ENCODE data around the gene GALNT2. TPM values are rescaled to one million over a fixed set of nuclear protein-coding genes. Genes with fewer than 3 reads are reported as not detected.

Gene GALNT2
- polyA plus RNA-seq, 4 donors, result 10.8 to 43.9 (median 23.3) TPM

- DNase-seq (no peak), FAIRE-seq (no peak)
- H3K36me3 ChIP-seq (ENCODE audit: control insufficient read depth in 3 of 3, insufficient read depth in 2 of 3, low read depth in 1 of 3, low read length in 3 of 3), result peaks cover 0 to 5% (median 0%) of the 10 kb centered on the region in 3 donors
- no peaks in the 10 kb centered on the region for H3K9me3 ChIP-seq (ENCODE audit: control insufficient read depth in 2 of 2, insufficient read depth in 1 of 2, low read depth in 1 of 2, low read length in 1 of 2)
- WGBS, 3 donors, result 73 to 85% (median 82%) methylated on average over 7 of the region's 7 CpGs
- no peak overlapping the region for H3K4me3 ChIP-seq (ENCODE audit: low read depth in 1 of 3, low read length in 3 of 3)
- peaks cover 1 to 15% (median 7%) of the 10 kb centered on the region in 3 donors for H3K4me1 ChIP-seq (ENCODE audit: control insufficient read depth in 3 of 3, insufficient read depth in 2 of 3, low read depth in 1 of 3, low read length in 2 of 3)
- H3K27ac ChIP-seq (ENCODE audit: low read depth in 1 of 3, low read length in 2 of 3), result no peak overlapping the region
- no peaks in the 10 kb centered on the region for H3K27me3 ChIP-seq (ENCODE audit: control insufficient read depth in 3 of 3, insufficient read depth in 3 of 3, low read length in 3 of 3)
Measured at GRCh38 chr1:230071316-230071715, 4.3 kb downstream of the GALNT2 start.

- H3K9me3 ChIP-seq (ENCODE audit: control insufficient read depth in 2 of 2, insufficient read depth in 1 of 2, low read depth in 1 of 2, low read length in 1 of 2), result no peaks in the 10 kb centered on the region
- FAIRE-seq (no peak), DNase-seq (no peak)
- H3K27me3 ChIP-seq (ENCODE audit: control insufficient read depth in 3 of 3, insufficient read depth in 3 of 3, low read length in 3 of 3), result no peaks in the 10 kb centered on the region
- H3K36me3 ChIP-seq (ENCODE audit: control insufficient read depth in 3 of 3, insufficient read depth in 2 of 3, low read depth in 1 of 3, low read length in 3 of 3), result peaks cover 0 to 6% (median 0%) of the 10 kb centered on the region in 3 donors
- no peak overlapping the region for H3K27ac ChIP-seq (ENCODE audit: low read depth in 1 of 3, low read length in 2 of 3)
- H3K4me3 ChIP-seq (ENCODE audit: low read depth in 1 of 3, low read length in 3 of 3), result no peak overlapping the region
- peaks cover 1 to 15% (median 7%) of the 10 kb centered on the region in 3 donors for H3K4me1 ChIP-seq (ENCODE audit: control insufficient read depth in 3 of 3, insufficient read depth in 2 of 3, low read depth in 1 of 3, low read length in 2 of 3)
- 6 to 65% (median 50%) methylated on average over 6 of the region's 6 CpGs for WGBS, 3 donors
Measured at GRCh38 chr1:230072296-230072695, 5.3 kb downstream of the GALNT2 start.

- Histone ChIP-seq H3K4me1 (ENCODE audit: control insufficient read depth in 3 of 3, insufficient read depth in 2 of 3, low read depth in 1 of 3, low read length in 2 of 3) (peaks cover 1 to 15% (median 7%) of the 10 kb centered on the region in 3 donors), H3K27ac (ENCODE audit: low read depth in 1 of 3, low read length in 2 of 3) (no peak overlapping the region)
- WGBS, 3 donors, result 94 to 100% (median 96%) methylated on average over 1 of the region's 1 CpG
Measured at GRCh38 chr1:230072866-230073265, 5.8 kb downstream of the GALNT2 start.

GRCh38 chr1:230073371-230074035, 6.5 kb downstream of the GALNT2 start:
- DNase-seq (no peak), FAIRE-seq (no peak)
- peaks cover 1 to 15% (median 6%) of the 10 kb centered on the region in 3 donors for H3K4me1 ChIP-seq (ENCODE audit: control insufficient read depth in 3 of 3, insufficient read depth in 2 of 3, low read depth in 1 of 3, low read length in 2 of 3)

More at GRCh38 chr1:230072866-230073265, 5.8 kb downstream of the GALNT2 start:
- Histone ChIP-seq H3K27me3 (ENCODE audit: control insufficient read depth in 3 of 3, insufficient read depth in 3 of 3, low read length in 3 of 3) (no peaks in the 10 kb centered on the region), H3K4me3 (ENCODE audit: low read depth in 1 of 3, low read length in 3 of 3) (no peak overlapping the region), H3K36me3 (ENCODE audit: control insufficient read depth in 3 of 3, insufficient read depth in 2 of 3, low read depth in 1 of 3, low read length in 3 of 3) (peaks cover 0 to 6% (median 0%) of the 10 kb centered on the region in 3 donors), H3K9me3 (ENCODE audit: control insufficient read depth in 2 of 2, insufficient read depth in 1 of 2, low read depth in 1 of 2, low read length in 1 of 2) (no peaks in the 10 kb centered on the region)
- FAIRE-seq (no peak), DNase-seq (no peak)

GRCh38 chr1:230074270-230074669, 7.2 kb downstream of the GALNT2 start:
- Histone ChIP-seq H3K9me3 (ENCODE audit: control insufficient read depth in 2 of 2, insufficient read depth in 1 of 2, low read depth in 1 of 2, low read length in 1 of 2) (no peaks in the 10 kb centered on the region), H3K27me3 (ENCODE audit: control insufficient read depth in 3 of 3, insufficient read depth in 3 of 3, low read length in 3 of 3) (no peaks in the 10 kb centered on the region), H3K4me1 (ENCODE audit: control insufficient read depth in 3 of 3, insufficient read depth in 2 of 3, low read depth in 1 of 3, low read length in 2 of 3) (peaks cover 0 to 10% (median 1%) of the 10 kb centered on the region in 3 donors), H3K27ac (ENCODE audit: low read depth in 1 of 3, low read length in 2 of 3) (no peak overlapping the region), H3K4me3 (ENCODE audit: low read depth in 1 of 3, low read length in 3 of 3) (no peak overlapping the region), H3K36me3 (ENCODE audit: control insufficient read depth in 3 of 3, insufficient read depth in 2 of 3, low read depth in 1 of 3, low read length in 3 of 3) (peaks cover 0 to 6% (median 0%) of the 10 kb centered on the region in 3 donors)
- DNase-seq (no peak), FAIRE-seq (no peak)
- WGBS, 3 donors, result 85 to 96% (median 94%) methylated on average over 4 of the region's 4 CpGs

More at GRCh38 chr1:230073371-230074035, 6.5 kb downstream of the GALNT2 start:
- Histone ChIP-seq H3K27ac (ENCODE audit: low read depth in 1 of 3, low read length in 2 of 3) (no peak overlapping the region), H3K4me3 (ENCODE audit: low read depth in 1 of 3, low read length in 3 of 3) (no peak overlapping the region), H3K36me3 (ENCODE audit: control insufficient read depth in 3 of 3, insufficient read depth in 2 of 3, low read depth in 1 of 3, low read length in 3 of 3) (peaks cover 0 to 6% (median 0%) of the 10 kb centered on the region in 3 donors), H3K27me3 (ENCODE audit: control insufficient read depth in 3 of 3, insufficient read depth in 3 of 3, low read length in 3 of 3) (no peaks in the 10 kb centered on the region), H3K9me3 (ENCODE audit: control insufficient read depth in 2 of 2, insufficient read depth in 1 of 2, low read depth in 1 of 2, low read length in 1 of 2) (no peaks in the 10 kb centered on the region)
- WGBS, 3 donors, result 68 to 84% (median 75%) methylated on average over 4 of the region's 4 CpGs

GRCh38 chr1:230074762-230075161, 7.7 kb downstream of the GALNT2 start:
- no peaks in the 10 kb centered on the region for H3K9me3 ChIP-seq (ENCODE audit: control insufficient read depth in 2 of 2, insufficient read depth in 1 of 2, low read depth in 1 of 2, low read length in 1 of 2)
- peaks cover 0 to 6% (median 0%) of the 10 kb centered on the region in 3 donors for H3K36me3 ChIP-seq (ENCODE audit: control insufficient read depth in 3 of 3, insufficient read depth in 2 of 3, low read depth in 1 of 3, low read length in 3 of 3)
- DNase-seq (no peak), FAIRE-seq (no peak)
- H3K27me3 ChIP-seq (ENCODE audit: control insufficient read depth in 3 of 3, insufficient read depth in 3 of 3, low read length in 3 of 3), result no peaks in the 10 kb centered on the region
- 78 to 84% (median 78%) methylated on average over 2 of the region's 2 CpGs for WGBS, 3 donors
- no peak overlapping the region for H3K27ac ChIP-seq (ENCODE audit: low read depth in 1 of 3, low read length in 2 of 3)
- H3K4me3 ChIP-seq (ENCODE audit: low read depth in 1 of 3, low read length in 3 of 3), result no peak overlapping the region
- H3K4me1 ChIP-seq (ENCODE audit: control insufficient read depth in 3 of 3, insufficient read depth in 2 of 3, low read depth in 1 of 3, low read length in 2 of 3), result peaks cover 0 to 8% (median 1%) of the 10 kb centered on the region in 3 donors

GRCh38 chr1:230076121-230076520, 9.1 kb downstream of the GALNT2 start:
- no peak overlapping the region for H3K27ac ChIP-seq (ENCODE audit: low read depth in 1 of 3, low read length in 2 of 3)
- peaks cover 0 to 11% (median 0%) of the 10 kb centered on the region in 3 donors for H3K36me3 ChIP-seq (ENCODE audit: control insufficient read depth in 3 of 3, insufficient read depth in 2 of 3, low read depth in 1 of 3, low read length in 3 of 3)
- no peaks in the 10 kb centered on the region for H3K9me3 ChIP-seq (ENCODE audit: control insufficient read depth in 2 of 2, insufficient read depth in 1 of 2, low read depth in 1 of 2, low read length in 1 of 2)
- no peaks in the 10 kb centered on the region for H3K27me3 ChIP-seq (ENCODE audit: control insufficient read depth in 3 of 3, insufficient read depth in 3 of 3, low read length in 3 of 3)
- H3K4me1 ChIP-seq (ENCODE audit: control insufficient read depth in 3 of 3, insufficient read depth in 2 of 3, low read depth in 1 of 3, low read length in 2 of 3), result peaks cover 0 to 3% (median 0%) of the 10 kb centered on the region in 3 donors
- no peak overlapping the region for H3K4me3 ChIP-seq (ENCODE audit: low read depth in 1 of 3, low read length in 3 of 3)
- FAIRE-seq (no peak), DNase-seq (no peak)
- 84 to 92% (median 90%) methylated on average over 7 of the region's 7 CpGs for WGBS, 3 donors

- H3K27me3 ChIP-seq (ENCODE audit: control insufficient read depth in 3 of 3, insufficient read depth in 3 of 3, low read length in 3 of 3), result no peaks in the 10 kb centered on the region
- FAIRE-seq (no peak), DNase-seq (no peak)
- WGBS, 3 donors, result 83 to 98% (median 86%) methylated on average over 3 of the region's 3 CpGs
- no peak overlapping the region for H3K27ac ChIP-seq (ENCODE audit: low read depth in 1 of 3, low read length in 2 of 3)
- peaks cover 0 to 3% (median 0%) of the 10 kb centered on the region in 3 donors for H3K4me1 ChIP-seq (ENCODE audit: control insufficient read depth in 3 of 3, insufficient read depth in 2 of 3, low read depth in 1 of 3, low read length in 2 of 3)
- H3K36me3 ChIP-seq (ENCODE audit: control insufficient read depth in 3 of 3, insufficient read depth in 2 of 3, low read depth in 1 of 3, low read length in 3 of 3), result peaks cover 0 to 11% (median 0%) of the 10 kb centered on the region in 3 donors
- no peak overlapping the region for H3K4me3 ChIP-seq (ENCODE audit: low read depth in 1 of 3, low read length in 3 of 3)
- no peaks in the 10 kb centered on the region for H3K9me3 ChIP-seq (ENCODE audit: control insufficient read depth in 2 of 2, insufficient read depth in 1 of 2, low read depth in 1 of 2, low read length in 1 of 2)
Measured at GRCh38 chr1:230077011-230077410, 10.0 kb downstream of the GALNT2 start.

All from small intestine (tissue), 7 donors.